ENCODE data around the gene ZNF518A. TPM values are rescaled to one million over a fixed set of nuclear protein-coding genes. Genes with fewer than 3 reads are reported as not detected.

ZNF518A gene
- total RNA-seq, 1 experiment from 2014 or later = 11.4 TPM

DNA sequence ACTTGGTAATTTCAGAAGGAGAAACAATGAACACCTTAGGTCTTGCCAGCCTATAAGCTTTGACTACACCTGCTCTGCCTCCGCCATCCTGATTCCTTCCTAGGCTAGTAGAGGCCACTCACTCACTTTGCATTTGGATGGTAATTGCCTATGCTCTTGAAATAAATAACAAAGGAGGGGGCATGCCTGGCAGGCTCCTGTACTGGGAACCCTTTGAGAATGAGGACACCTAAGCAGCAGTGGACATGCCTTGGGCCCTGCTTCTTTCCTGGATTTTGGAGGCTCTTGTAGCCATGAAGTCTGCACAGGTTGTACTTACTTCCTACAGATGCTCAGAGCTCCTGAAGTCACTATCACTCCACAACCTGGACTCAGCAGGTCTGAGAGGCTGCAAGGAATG, 75.5 kb downstream of the ZNF518A start:
- Histone ChIP-seq H3K4me3 (no peak overlapping the region), H4K20me1 (ENCODE audit: insufficient read depth) (no peaks in the 10 kb centered on the region), H3K79me2 (ENCODE audit: low read depth) (no peaks in the 10 kb centered on the region), H3F3A (ENCODE audit: insufficient read depth, low read depth) (no peaks in the 10 kb centered on the region), H3K36me3 (ENCODE audit: low read depth) (no peaks in the 10 kb centered on the region), H3K27ac (no peak overlapping the region), H3K9me2 (ENCODE audit: insufficient read depth) (no peaks in the 10 kb centered on the region), H3K4me2 (no peak overlapping the region), H2AFZ (no peak overlapping the region), H3K27me3 (ENCODE audit: insufficient read depth, low read depth) (no peaks in the 10 kb centered on the region), H3K4me1 (replicated peaks; ENCODE audit: insufficient read depth) (no peaks in the 10 kb centered on the region), H3K9me3 (ENCODE audit: insufficient read depth, low read depth) (no peaks in the 10 kb centered on the region)
- TF ChIP-seq EZH2 (IDR thresholded peaks at IDR 0.05; ENCODE audit: low read depth) = no peak
- TF ChIP-seq, protein P1, sequence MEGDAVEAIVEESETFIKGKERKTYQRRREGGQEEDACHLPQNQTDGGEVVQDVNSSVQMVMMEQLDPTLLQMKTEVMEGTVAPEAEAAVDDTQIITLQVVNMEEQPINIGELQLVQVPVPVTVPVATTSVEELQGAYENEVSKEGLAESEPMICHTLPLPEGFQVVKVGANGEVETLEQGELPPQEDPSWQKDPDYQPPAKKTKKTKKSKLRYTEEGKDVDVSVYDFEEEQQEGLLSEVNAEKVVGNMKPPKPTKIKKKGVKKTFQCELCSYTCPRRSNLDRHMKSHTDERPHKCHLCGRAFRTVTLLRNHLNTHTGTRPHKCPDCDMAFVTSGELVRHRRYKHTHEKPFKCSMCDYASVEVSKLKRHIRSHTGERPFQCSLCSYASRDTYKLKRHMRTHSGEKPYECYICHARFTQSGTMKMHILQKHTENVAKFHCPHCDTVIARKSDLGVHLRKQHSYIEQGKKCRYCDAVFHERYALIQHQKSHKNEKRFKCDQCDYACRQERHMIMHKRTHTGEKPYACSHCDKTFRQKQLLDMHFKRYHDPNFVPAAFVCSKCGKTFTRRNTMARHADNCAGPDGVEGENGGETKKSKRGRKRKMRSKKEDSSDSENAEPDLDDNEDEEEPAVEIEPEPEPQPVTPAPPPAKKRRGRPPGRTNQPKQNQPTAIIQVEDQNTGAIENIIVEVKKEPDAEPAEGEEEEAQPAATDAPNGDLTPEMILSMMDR (conservative IDR thresholded peaks at IDR 0.05) = no peak
- BruUV-seq (replicated peaks) = no TSS peak
- ChIA-PET POLR2A (ENCODE audit: unreplicated experiment) (no interaction called here), CTCF (no interaction called here)
- DNase-seq = no peak
- intact Hi-C loops (cut with micrococcal nuclease; ENCODE audit: unreplicated experiment) = no loop called here

DNA sequence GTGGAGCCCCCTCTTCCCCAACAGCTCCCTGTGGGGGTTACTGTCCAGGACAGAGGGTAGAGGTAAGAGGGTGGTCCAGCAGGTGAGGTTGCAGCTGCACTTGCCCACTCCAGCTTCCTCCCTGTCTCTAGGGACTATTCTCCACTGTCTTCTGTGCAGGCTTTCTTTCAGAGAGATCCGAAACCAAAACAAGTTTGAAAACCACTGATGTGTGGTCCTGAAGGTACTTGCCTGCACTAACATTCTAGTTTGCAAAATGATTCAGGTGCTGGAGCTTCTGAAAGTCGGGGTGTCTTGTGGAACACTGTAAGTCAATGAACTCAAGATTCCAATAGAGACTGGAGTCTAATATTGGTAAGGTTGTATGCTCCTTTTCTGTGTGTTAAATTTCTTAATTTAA, 78.2 kb downstream of the ZNF518A start:
- no peaks in the 10 kb centered on the region for H3K9me3 ChIP-seq (ENCODE audit: insufficient read depth, low read depth)
- H3K27me3 ChIP-seq (ENCODE audit: insufficient read depth, low read depth) = no peaks in the 10 kb centered on the region
- H3K36me3 ChIP-seq (ENCODE audit: low read depth) = no peaks in the 10 kb centered on the region
- no peaks in the 10 kb centered on the region for H3K79me2 ChIP-seq (ENCODE audit: low read depth)
- POLR2A ChIA-PET (ENCODE audit: unreplicated experiment) = no interaction called here
- intact Hi-C loops (cut with micrococcal nuclease; ENCODE audit: unreplicated experiment) = no loop called here
- TF ChIP-seq EZH2 (IDR thresholded peaks at IDR 0.05; ENCODE audit: low read depth) = no peak
- TF ChIP-seq, protein P1 (conservative IDR thresholded peaks at IDR 0.05) = no peak
- H3K9me2 ChIP-seq (ENCODE audit: insufficient read depth) = no peaks in the 10 kb centered on the region
- no peaks in the 10 kb centered on the region for H3K4me1 ChIP-seq (replicated peaks; ENCODE audit: insufficient read depth)
- CTCF ChIA-PET = no interaction called here
- no TSS peak for BruUV-seq (replicated peaks)
- DNase-seq = no peak
- H3K4me3 ChIP-seq = no peak overlapping the region
- no peaks in the 10 kb centered on the region for H4K20me1 ChIP-seq (ENCODE audit: insufficient read depth)
- no peak overlapping the region for H3K27ac ChIP-seq
- H3K4me2 ChIP-seq = no peak overlapping the region
- H3F3A ChIP-seq (ENCODE audit: insufficient read depth, low read depth) = no peaks in the 10 kb centered on the region
- H2AFZ ChIP-seq = no peak overlapping the region

DNA sequence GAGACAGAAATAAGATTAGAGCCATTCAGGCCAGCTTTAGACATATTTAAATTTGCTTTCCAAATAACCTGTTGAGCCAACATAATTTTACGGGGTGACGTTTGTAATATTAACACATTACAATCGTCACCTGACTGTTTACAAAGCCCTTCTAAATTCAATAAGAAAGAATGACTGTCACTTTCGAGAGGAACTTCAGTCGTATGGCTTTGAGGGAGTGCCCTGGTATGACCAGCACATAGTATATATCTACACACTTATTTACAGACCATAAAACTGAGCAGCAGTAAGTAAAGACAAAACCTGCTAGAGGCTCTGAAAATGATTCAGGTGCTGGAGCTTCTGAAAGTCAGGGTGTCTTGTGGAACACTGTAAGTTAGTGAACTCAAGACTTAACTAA, 78.8 kb downstream of the ZNF518A start:
- intact Hi-C loops (cut with micrococcal nuclease; ENCODE audit: unreplicated experiment) = no loop called here
- Histone ChIP-seq H3K27ac (no peak overlapping the region), H3F3A (ENCODE audit: insufficient read depth, low read depth) (no peaks in the 10 kb centered on the region), H3K4me3 (no peak overlapping the region), H3K27me3 (ENCODE audit: insufficient read depth, low read depth) (no peaks in the 10 kb centered on the region), H2AFZ (no peak overlapping the region), H3K4me2 (no peak overlapping the region), H3K4me1 (replicated peaks; ENCODE audit: insufficient read depth) (no peaks in the 10 kb centered on the region), H3K9me3 (ENCODE audit: insufficient read depth, low read depth) (no peaks in the 10 kb centered on the region), H4K20me1 (ENCODE audit: insufficient read depth) (no peaks in the 10 kb centered on the region), H3K79me2 (ENCODE audit: low read depth) (no peaks in the 10 kb centered on the region), H3K9me2 (ENCODE audit: insufficient read depth) (no peaks in the 10 kb centered on the region), H3K36me3 (ENCODE audit: low read depth) (no peaks in the 10 kb centered on the region)
- no peak for DNase-seq
- POLR2A ChIA-PET (ENCODE audit: unreplicated experiment) = no interaction called here
- BruUV-seq (replicated peaks) = no TSS peak
- CTCF ChIA-PET = no interaction called here
- no peak for TF ChIP-seq EZH2 (IDR thresholded peaks at IDR 0.05; ENCODE audit: low read depth)
- TF ChIP-seq, protein P1 (conservative IDR thresholded peaks at IDR 0.05) = no peak
